HG02571 (cell line): ENCODE measurements around the gene TJP2.

Experiments
- ATAC-seq: cut with Tn5 transposase; IDR thresholded peaks from one replicate; pipeline ENCODE4 v1.9.1; 2021; ENCODE audit warnings: mild to moderate bottlenecking, moderate library complexity; ENCODE audit not compliant: unreplicated experiment

TJP2 gene

GRCh38 chr9:69322256-69322655 lies 148.2 kb downstream of the TJP2 start:
- no peak for ATAC-seq

- ATAC-seq, result no peak
Observed at GRCh38 chr9:69323861-69324260, 149.8 kb downstream of the TJP2 start.
